GM12873 (cell line): ENCODE measurements around the gene TRAFD1.

Experiments
- CTCF ChIP-seq: IDR thresholded peaks from 2 replicates; pipeline ENCODE4 v1.5.1; 2012; ENCODE audit warnings: low read depth, mild to moderate bottlenecking, moderate library complexity, low read length, control low read depth; ENCODE audit not compliant: insufficient read depth; ENCODE audit errors: missing control alignments

TRAFD1 gene

GRCh38 chr12:112112409-112113133 is 12.8 kb upstream of the TRAFD1 start:
- TF ChIP-seq CTCF = no peak

DNA sequence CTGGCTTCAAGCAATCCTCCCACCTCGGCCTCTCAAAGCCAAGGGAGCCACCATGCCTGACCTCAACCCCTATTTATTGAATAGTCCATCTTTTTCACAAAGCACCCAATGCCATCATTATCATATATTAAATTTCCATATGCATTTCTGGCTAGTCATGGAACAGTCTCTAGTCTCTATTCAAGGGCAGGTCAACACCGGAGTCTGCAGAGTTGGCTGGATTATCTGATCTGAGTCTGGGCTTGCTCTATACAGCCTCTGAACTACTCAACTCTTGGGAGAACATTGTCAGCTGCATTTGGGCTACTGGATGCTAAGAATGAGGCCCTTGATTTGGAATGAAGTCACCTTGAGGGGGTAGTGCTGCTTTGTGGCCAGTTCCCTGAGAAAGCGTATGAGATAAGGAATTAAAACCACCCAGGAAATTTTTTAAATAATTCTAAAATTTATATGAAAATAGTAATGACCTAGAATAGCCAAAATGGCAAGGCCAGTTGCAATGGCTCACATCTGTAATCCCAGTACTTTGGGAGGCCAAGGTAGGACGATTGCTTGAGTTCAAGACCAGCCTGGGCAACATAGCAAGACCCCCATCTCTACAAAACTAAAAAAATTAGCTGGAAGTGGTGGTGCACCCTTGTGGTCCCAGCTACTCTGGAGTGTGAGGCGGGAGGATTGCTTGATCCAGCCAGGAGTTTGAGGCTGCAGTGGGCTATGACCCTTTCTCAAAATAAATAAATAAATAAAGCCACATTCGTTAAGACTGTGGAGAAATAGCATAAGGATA is 9.9 kb upstream of the TRAFD1 start:
- no peak for TF ChIP-seq CTCF

GRCh38 chr12:112116232-112117060 is 8.9 kb upstream of the TRAFD1 start:
- no peak for TF ChIP-seq CTCF

DNA sequence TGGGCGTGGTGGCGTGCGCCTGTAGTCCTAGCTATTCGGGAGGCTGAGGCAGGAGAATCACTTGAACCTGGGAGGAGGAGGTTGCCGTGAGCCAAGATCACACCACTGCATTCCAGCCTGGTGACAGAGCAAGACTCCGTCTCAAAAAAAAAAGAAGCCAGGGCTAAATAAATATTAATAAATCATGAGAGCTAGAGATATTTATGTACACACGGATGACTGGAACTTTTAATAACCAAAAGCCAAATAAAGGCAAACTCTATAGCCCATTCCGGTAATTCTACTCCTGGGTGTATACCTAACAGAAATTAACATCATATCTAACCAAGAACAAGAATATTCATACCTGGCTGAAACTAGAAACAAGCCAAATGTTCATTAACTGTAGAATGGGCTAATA is 7.7 kb upstream of the TRAFD1 start:
- no peak for TF ChIP-seq CTCF

GRCh38 chr12:112121780-112122565 is 3.4 kb upstream of the TRAFD1 start:
- no peak for TF ChIP-seq CTCF

DNA sequence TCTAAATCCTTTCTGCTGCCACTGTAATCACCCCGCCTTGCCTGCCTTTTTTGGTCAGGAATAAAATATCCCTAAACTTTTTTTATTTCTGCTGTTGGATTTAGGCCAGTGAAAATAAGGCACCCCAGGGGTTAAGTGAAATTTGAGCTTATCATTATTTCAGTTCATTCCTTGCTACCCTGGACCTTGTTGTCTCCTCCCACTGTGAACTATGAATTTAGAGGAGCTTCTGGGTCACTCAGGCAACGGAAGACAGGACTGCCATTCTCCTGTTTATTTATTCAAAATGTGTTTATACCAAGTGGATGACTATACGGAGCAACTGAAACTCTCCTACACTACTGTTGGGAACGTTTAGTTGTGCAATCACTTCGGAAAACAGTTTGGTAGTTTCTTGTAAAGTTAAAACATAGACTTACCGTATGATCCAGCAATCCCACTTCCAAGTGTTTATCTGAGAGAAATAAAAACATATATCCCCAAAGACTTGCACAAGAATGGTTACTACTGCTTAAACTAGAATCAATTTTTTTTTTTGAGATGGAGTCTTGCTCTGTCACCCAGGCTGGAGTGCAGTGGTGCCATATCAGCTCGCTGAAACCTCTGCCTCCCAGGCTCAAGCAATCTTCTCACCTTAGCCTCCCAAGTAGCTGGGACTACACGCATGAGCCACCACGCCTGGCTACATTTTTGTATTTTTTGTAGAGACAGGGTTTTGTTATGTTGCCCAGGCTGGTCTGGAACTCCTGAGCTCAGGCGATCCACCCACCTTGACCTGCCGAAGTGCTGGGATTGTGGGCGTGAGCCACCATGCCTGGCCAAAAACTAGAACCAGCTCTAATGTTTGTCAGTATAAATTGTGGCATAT is 2.3 kb upstream of the TRAFD1 start:
- TF ChIP-seq CTCF = no peak
